Spleen (tissue), 11 donors: ENCODE results near the gene SDC1. TPM values are rescaled to one million over a fixed set of nuclear protein-coding genes. Genes with fewer than 3 reads are reported as not detected.

ENCODE experiments used
- DNase-seq: peaks from one replicate; pipeline ENCODE4 v3.0.0-alpha.2; 2020
- H3K27ac ChIP-seq, 8 donors: fragments of 200-600 bp; sonication (generic) in 7 of 8; 1 replicate in 4 of 8; 2 replicates in 4 of 8; pipeline versions ENCODE4 v1.5.0 to v1.8.0; 2016 to 2021; ENCODE audit warnings: inconsistent platforms in 4 of 8, mild to moderate bottlenecking in 4 of 8, moderate library complexity in 1 of 8
- H3K27me3 ChIP-seq, 7 donors: fragments of 200-600 bp; sonication (generic) in 6 of 7; replicated peaks in 1 of 7; 1 replicate in 4 of 7; 2 replicates in 3 of 7; pipeline versions ENCODE4 v1.5.0 to v1.8.0; 2016 to 2021; ENCODE audit warnings: inconsistent platforms in 3 of 7, mild to moderate bottlenecking in 1 of 7
- H3K36me3 ChIP-seq, 6 donors: fragments of 200-600 bp; sonication (generic) in 5 of 6; 1 replicate in 4 of 6; 2 replicates in 2 of 6; pipeline versions ENCODE4 v1.5.0 to v1.8.0; 2016 to 2021; ENCODE audit warnings: inconsistent platforms in 2 of 6
- H3K4me1 ChIP-seq, 6 donors: fragments of 200-600 bp; sonication (generic) in 5 of 6; 1 replicate in 3 of 6; 2 replicates in 3 of 6; pipeline versions ENCODE4 v1.5.0 to v1.8.0; 2016 to 2021; ENCODE audit warnings: inconsistent platforms in 3 of 6
- H3K4me3 ChIP-seq, 8 donors: fragments of 200-600 bp; sonication (generic) in 7 of 8; 1 replicate in 4 of 8; 2 replicates in 4 of 8; pipeline versions ENCODE4 v1.5.0 to v1.8.0; 2016 to 2021; ENCODE audit warnings: inconsistent platforms in 4 of 8, mild to moderate bottlenecking in 4 of 8, moderate library complexity in 2 of 8
- H3K9me3 ChIP-seq, 8 donors: fragments of 200-600 bp; sonication (generic) in 7 of 8; 1 replicate in 4 of 8; 2 replicates in 4 of 8; pipeline versions ENCODE4 v1.5.0 to v1.8.0; 2016 to 2021; ENCODE audit warnings: inconsistent platforms in 4 of 8
- POLR2A ChIP-seq, 3 donors: fragments of 450-650 bp; IDR thresholded peaks; one replicate each; pipeline ENCODE4 v1.5.1; 2017; ENCODE audit warnings: antibody characterized with exemption in 3 of 3, mild to moderate bottlenecking in 1 of 3
- POLR2AphosphoS5 ChIP-seq, 3 donors: sonication (generic); formaldehyde crosslinking; IDR thresholded peaks; one replicate each; pipeline ENCODE4 v1.5.1; 2017; ENCODE audit warnings: antibody characterized with exemption in 3 of 3
- WGBS, 5 donors: extraction: QIAGEN DNeasy Blood & Tissue Kit in 3 of 5; methylation state at CpG; one replicate each; pipeline versions ENCODE4 v1.1.5 to v1.1.7; 2013 to 2018; 5-methylcytosine and 5-hydroxymethylcytosine counted together
- intact Hi-C: fragments of 100-400 bp; cut with DNase I; formaldehyde crosslinking; loops from one replicate; pipeline ENCODE4 v1.15.0; 2023; ENCODE audit warnings: low total_unique reads
- polyA plus RNA-seq, 3 donors: library from polyadenylated mRNA; stranded (reverse); fragments of 200-250 nt; gene quantifications; one replicate each; pipeline ENCODE4 v1.2.1, GENCODE V29; 2013
- total RNA-seq, 7 donors: library from RNA; depleted of rRNA in 3 of 7; stranded (reverse); fragments of >200 nt in 3 of 7; fragmentation: NEBNext Ultra II Directional in 4 of 7; extraction: Animal tissue kit (Norgen Biotek cat#: 25700) in 4 of 7; gene quantifications; one replicate each; pipeline versions ENCODE4 v1.1.0 to v1.2.1, GENCODE V29; 2016 to 2021
- TF ChIP-seq, protein P1 (sequence below), 11 experiments: fragments of 200-600 bp in 7 of 11; fragments of 450-650 bp in 4 of 11; sonication (generic) in 4 of 11; IDR thresholded peaks in 8 of 11; conservative IDR thresholded peaks in 3 of 11; 1 replicate in 7 of 11; 2 replicates in 4 of 11; pipeline versions ENCODE4 v1.4.0 to v1.8.0; 2016 to 2021; ENCODE audit warnings: antibody characterized with exemption in 11 of 11, inconsistent platforms in 4 of 11, mild to moderate bottlenecking in 1 of 11
- donor health status: healthy with polysubstance abuse.
- donor health status: DM: no; HTN: no; CAD: no; lungs with moderate emphysema.
- donor health status: DM: no; HTN: no; CAD: no.
- donor health status: Bipolar disorder and iron deficiency.
- donor health status: healthy.
- donor health status: DM: no; HTN: no; CAD: no.
- donor health status: DM: yes; HTN: yes; CAD: no.

Gene SDC1
- total and polyA plus RNA-seq, 10 donors: 0.54 to 43.8 (median 15.3) TPM

DNA sequence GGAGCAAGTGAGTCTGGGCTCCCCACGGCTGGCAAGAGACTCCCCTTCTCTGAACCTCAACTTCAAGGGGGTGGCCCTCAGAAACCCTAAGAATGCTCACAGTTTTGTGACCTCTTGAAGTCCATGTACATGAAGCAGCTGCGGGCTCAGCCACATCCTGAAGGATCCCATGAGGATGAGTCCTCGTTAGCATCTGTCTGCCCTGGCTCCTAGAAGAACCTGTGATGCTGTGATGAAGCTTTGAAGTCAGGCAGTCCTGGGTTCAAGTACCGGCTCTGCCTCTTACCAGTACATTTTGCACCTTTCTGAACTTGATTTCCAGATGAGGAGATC, 38.1 kb downstream of the SDC1 start:
- peaks cover 0 to 16% (median 6%) of the 10 kb centered on the region in 6 donors for H3K4me1 ChIP-seq
- intact Hi-C loops: no loop called here

DNA sequence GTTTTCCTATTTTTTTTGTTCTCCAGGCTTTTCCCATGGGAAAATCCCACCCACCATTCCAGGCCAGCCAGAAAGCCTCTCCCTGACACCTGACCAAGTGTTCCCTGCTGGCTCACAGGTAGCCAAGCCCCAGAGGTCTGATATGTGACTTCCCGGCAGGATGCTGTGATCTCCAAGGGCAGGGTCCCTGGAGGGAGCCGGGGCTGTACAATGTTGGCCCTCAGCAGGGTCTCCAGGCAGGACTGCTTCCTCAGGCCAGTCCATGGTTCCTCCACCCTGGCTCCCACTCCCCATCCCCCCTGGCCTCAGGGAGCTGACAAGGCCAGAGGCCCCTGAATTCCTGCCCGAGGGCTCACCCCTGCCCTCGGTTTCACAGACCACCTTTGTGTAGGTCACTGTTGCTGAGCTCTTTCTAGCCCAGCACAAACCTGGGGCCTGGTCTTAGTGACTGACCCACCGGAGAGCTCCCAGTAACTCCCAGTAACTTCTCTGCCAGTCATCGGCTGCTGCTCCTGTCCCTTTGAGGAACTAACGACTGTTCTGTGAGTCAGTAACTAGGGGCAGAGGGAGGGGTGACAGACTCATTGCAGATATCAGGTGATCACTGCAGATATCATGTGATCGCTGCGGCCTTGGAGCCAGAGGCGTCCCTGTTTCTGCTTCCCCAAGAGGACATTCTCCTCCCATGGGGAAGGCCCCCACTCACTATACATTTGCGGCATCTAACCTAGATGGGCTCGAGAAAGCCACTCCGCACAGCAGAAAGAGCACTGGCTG, 38.7 kb downstream of the SDC1 start:
- no peaks in the 10 kb centered on the region for H3K36me3 ChIP-seq
- TF ChIP-seq, protein P1, sequence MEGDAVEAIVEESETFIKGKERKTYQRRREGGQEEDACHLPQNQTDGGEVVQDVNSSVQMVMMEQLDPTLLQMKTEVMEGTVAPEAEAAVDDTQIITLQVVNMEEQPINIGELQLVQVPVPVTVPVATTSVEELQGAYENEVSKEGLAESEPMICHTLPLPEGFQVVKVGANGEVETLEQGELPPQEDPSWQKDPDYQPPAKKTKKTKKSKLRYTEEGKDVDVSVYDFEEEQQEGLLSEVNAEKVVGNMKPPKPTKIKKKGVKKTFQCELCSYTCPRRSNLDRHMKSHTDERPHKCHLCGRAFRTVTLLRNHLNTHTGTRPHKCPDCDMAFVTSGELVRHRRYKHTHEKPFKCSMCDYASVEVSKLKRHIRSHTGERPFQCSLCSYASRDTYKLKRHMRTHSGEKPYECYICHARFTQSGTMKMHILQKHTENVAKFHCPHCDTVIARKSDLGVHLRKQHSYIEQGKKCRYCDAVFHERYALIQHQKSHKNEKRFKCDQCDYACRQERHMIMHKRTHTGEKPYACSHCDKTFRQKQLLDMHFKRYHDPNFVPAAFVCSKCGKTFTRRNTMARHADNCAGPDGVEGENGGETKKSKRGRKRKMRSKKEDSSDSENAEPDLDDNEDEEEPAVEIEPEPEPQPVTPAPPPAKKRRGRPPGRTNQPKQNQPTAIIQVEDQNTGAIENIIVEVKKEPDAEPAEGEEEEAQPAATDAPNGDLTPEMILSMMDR (IDR thresholded peaks at IDR 0.05 in 8 of 11, conservative IDR thresholded peaks at IDR 0.05 in 3 of 11): no peak
- TF ChIP-seq POLR2AphosphoS5 (IDR thresholded peaks at IDR 0.05) (no peak), POLR2A (IDR thresholded peaks at IDR 0.05) (no peak)
- H3K27me3 ChIP-seq: no peaks in the 10 kb centered on the region
- intact Hi-C loops: no loop called here
- H3K9me3 ChIP-seq: no peaks in the 10 kb centered on the region
- WGBS, 5 donors: 61 to 77% (median 67%) methylated on average over 9 to 13 of the region's 13 CpGs
- peak overlapping the region in 2 of 8 donors; percentile 2 to 3 for H3K27ac ChIP-seq
- H3K4me1 ChIP-seq: peaks cover 0 to 16% (median 6%) of the 10 kb centered on the region in 6 donors
- no peak overlapping the region for H3K4me3 ChIP-seq
- no peak for DNase-seq

More for the DNA sequence above, 38.1 kb downstream of the SDC1 start:
- H3K27me3 ChIP-seq: no peaks in the 10 kb centered on the region
- no peak overlapping the region for H3K4me3 ChIP-seq
- TF ChIP-seq, protein P1 (IDR thresholded peaks at IDR 0.05 in 8 of 11, conservative IDR thresholded peaks at IDR 0.05 in 3 of 11): no peak
- TF ChIP-seq POLR2A (IDR thresholded peaks at IDR 0.05) (no peak), POLR2AphosphoS5 (IDR thresholded peaks at IDR 0.05) (no peak)
- no peaks in the 10 kb centered on the region for H3K36me3 ChIP-seq
- H3K27ac ChIP-seq: no peak overlapping the region
- 73 to 86% (median 78%) methylated on average over 3 to 4 of the region's 4 CpGs for WGBS, 5 donors
- DNase-seq: no peak
- no peaks in the 10 kb centered on the region for H3K9me3 ChIP-seq

DNA sequence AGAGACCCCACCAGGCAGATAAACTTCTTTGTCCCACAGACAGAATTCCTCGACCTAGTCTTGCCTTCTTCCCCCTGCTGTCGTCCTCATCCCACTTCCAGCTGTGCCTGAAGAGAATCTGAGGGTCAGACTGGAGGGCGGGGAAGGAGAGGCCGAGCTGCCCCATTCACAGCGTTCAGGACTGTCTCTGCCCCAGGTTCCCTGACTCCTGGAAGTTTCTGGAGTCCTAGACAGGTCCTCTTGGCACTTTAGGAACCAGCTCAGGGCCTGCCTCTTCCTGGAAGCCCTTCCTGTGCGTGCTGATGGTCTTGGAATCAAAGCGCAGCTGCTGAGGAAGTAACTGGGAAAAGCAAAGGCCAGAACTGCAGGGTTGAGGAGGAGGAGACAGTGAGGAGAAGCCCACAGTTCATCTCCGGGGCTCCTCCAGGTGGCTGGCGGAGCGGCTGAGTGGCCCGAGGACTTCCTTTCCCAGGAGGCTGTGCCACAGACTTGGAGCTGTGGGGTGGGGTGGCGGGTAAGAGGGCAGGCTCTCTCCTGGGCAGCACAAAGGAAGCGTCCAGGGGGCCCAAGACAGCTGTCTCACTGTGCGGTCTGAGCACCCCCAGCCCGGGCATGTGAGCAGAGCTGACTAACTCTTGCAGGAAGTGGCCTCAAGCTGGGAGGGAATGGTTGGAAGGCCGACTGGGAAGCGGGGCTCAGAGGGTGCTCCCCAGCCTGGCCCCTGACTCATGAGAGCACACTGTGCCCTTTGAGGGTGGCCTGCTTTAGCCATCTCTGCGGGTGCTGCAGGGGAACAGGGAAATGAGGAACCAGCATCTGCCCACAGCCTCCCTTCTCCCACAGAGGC, 39.5 kb downstream of the SDC1 start:
- no peaks in the 10 kb centered on the region for H3K27me3 ChIP-seq
- H3K27ac ChIP-seq: peak overlapping the region in 3 of 8 donors; percentile 3 to 42 (median 10)
- no peak overlapping the region for H3K4me3 ChIP-seq
- peaks cover 0 to 16% (median 6%) of the 10 kb centered on the region in 6 donors for H3K4me1 ChIP-seq
- no peaks in the 10 kb centered on the region for H3K9me3 ChIP-seq
- H3K36me3 ChIP-seq: no peaks in the 10 kb centered on the region
- 54 to 74% (median 64%) methylated on average over 15 to 18 of the region's 18 CpGs for WGBS, 5 donors
- TF ChIP-seq, protein P1 (IDR thresholded peaks at IDR 0.05 in 8 of 11, conservative IDR thresholded peaks at IDR 0.05 in 3 of 11): no peak
- no peak for TF ChIP-seq POLR2AphosphoS5 (IDR thresholded peaks at IDR 0.05)
- no peak for TF ChIP-seq POLR2A (IDR thresholded peaks at IDR 0.05)
- intact Hi-C loops: no loop called here
- DNase-seq: no peak
